ENCODE data around the gene FLOT2. TPM values are rescaled to one million over a fixed set of nuclear protein-coding genes. Genes with fewer than 3 reads are reported as not detected.

FLOT2 gene
- total RNA-seq, 3 donors from 2014 or later = 49.8 to 78.3 (median 56.9) TPM

DNA sequence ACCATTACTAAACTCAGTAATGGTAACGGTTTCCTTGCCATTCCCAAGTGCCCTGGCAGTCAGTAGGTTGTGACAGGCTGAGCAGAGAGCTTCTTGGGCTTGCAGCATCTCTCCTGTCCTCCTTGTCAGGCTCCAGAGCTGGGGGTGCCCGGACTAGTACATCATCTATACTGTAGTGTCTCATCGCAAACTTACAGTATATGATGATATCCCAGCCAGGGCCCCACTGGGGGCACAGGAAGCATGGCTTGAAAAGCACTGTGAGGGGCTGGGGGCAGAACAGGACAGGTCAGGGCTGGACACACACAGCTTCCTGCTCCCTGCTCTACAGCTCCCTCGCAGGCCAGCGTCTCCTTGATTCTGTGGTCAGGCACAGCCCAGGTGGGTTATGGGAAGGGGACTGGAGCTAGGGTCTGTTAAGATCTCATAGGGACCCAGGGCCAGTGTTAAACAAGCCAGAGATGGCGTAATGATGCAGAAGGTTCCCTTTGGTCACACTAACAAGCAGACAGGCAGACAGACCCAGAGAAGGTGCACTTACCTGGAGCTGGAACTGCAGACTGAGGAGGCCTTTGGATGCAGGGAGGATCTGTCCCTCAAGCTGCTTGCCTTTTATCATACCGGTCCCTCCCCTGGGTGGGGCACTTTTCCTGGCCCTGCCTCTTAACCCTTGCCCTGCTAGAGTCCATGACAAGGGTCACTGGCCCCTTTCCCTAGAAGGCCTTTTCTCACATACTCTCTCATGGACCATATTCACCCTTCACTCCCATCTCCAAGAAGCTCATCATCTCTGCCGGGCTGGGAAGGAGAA, 35.9 kb downstream of the FLOT2 start:
- TF ChIP-seq, protein P1, sequence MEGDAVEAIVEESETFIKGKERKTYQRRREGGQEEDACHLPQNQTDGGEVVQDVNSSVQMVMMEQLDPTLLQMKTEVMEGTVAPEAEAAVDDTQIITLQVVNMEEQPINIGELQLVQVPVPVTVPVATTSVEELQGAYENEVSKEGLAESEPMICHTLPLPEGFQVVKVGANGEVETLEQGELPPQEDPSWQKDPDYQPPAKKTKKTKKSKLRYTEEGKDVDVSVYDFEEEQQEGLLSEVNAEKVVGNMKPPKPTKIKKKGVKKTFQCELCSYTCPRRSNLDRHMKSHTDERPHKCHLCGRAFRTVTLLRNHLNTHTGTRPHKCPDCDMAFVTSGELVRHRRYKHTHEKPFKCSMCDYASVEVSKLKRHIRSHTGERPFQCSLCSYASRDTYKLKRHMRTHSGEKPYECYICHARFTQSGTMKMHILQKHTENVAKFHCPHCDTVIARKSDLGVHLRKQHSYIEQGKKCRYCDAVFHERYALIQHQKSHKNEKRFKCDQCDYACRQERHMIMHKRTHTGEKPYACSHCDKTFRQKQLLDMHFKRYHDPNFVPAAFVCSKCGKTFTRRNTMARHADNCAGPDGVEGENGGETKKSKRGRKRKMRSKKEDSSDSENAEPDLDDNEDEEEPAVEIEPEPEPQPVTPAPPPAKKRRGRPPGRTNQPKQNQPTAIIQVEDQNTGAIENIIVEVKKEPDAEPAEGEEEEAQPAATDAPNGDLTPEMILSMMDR (IDR thresholded peaks at IDR 0.05) = no peak
- TF ChIP-seq POLR2A (IDR thresholded peaks at IDR 0.05) (no peak), POLR2AphosphoS5 (IDR thresholded peaks at IDR 0.05) (no peak)

DNA sequence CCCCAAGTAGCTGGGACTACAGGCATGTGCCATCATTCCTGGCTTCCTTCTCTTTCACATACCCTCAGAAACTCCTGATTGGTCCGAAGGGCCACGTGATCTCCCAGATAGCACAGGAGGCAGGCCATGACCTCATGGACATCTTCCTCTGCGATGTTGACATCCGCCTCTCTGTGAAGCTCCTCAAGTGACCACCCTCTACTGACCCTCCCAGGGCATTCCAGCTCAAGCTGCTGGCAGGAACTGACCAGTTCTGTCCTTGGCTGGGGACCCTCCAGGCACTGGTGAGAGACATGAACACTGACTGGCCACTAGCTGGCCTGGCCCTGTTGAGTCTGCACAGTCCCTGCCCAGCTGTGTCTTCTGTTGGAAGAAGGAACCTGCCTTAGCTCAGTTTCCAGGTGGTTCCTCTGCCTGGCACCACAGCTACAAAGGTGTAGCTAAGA, 37.1 kb downstream of the FLOT2 start:
- H3K27ac ChIP-seq = no peak overlapping the region
- H3K9me3 ChIP-seq = no peaks in the 10 kb centered on the region
- H3K36me3 ChIP-seq = peaks cover 7% of the 10 kb centered on the region
- TF ChIP-seq POLR2A (IDR thresholded peaks at IDR 0.05) (no peak), POLR2AphosphoS5 (IDR thresholded peaks at IDR 0.05) (no peak)
- TF ChIP-seq, protein P1 (IDR thresholded peaks at IDR 0.05) = no peak
- intact Hi-C loops (cut with DNase I; ENCODE audit: low total_unique reads) = no loop called here
- H3K4me3 ChIP-seq = no peak overlapping the region
- no peak for DNase-seq (ENCODE audit: low spot score in 2 of 2)
- H3K4me1 ChIP-seq = no peaks in the 10 kb centered on the region
- no peaks in the 10 kb centered on the region for H3K27me3 ChIP-seq

More for the DNA sequence above, 35.9 kb downstream of the FLOT2 start:
- Histone ChIP-seq H3K27ac (no peak overlapping the region), H3K4me3 (no peak overlapping the region), H3K36me3 (peaks cover 7% of the 10 kb centered on the region), H3K27me3 (no peaks in the 10 kb centered on the region), H3K4me1 (no peaks in the 10 kb centered on the region), H3K9me3 (no peaks in the 10 kb centered on the region)
- DNase-seq (ENCODE audit: low spot score in 2 of 2) = no peak
- intact Hi-C loops (cut with DNase I; ENCODE audit: low total_unique reads) = no loop called here

DNA sequence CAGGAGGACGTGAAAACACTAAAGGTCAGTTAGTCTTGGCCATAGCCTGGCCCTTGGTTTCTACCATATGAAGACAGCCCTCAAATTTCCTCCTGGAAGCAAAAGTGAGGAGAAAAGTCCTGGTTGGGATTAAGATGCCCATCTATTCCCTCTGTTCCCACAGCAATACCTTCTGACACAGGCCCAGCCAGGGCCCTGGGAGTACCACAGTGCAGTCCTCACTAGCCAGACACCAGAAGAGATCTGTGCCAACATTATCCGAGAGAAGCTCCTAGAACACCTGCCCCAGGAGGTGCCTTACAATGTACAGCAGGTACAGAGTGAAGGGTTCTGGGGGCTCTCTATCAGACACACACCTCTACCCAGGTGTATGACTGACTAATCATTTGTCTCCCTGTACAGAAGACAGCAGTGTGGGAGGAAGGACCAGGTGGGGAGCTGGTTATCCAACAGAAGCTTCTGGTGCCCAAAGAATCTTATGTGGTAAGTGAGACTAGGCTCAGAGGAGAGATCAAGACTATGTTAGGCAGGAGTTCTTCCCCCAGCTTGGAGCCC, 38.7 kb downstream of the FLOT2 start:
- Histone ChIP-seq H3K4me3 (no peak overlapping the region), H3K9me3 (no peaks in the 10 kb centered on the region), H3K4me1 (peaks cover 0 to 3% of the 10 kb centered on the region in 2 donors), H3K27me3 (no peaks in the 10 kb centered on the region), H3K36me3 (peaks cover 7% of the 10 kb centered on the region), H3K27ac (no peak overlapping the region)
- TF ChIP-seq POLR2AphosphoS5 (IDR thresholded peaks at IDR 0.05) (no peak), POLR2A (IDR thresholded peaks at IDR 0.05) (no peak)
- TF ChIP-seq, protein P1 (IDR thresholded peaks at IDR 0.05) = no peak
- DNase-seq (ENCODE audit: low spot score in 2 of 2) = no peak
- intact Hi-C loops (cut with DNase I; ENCODE audit: low total_unique reads) = no loop called here

DNA sequence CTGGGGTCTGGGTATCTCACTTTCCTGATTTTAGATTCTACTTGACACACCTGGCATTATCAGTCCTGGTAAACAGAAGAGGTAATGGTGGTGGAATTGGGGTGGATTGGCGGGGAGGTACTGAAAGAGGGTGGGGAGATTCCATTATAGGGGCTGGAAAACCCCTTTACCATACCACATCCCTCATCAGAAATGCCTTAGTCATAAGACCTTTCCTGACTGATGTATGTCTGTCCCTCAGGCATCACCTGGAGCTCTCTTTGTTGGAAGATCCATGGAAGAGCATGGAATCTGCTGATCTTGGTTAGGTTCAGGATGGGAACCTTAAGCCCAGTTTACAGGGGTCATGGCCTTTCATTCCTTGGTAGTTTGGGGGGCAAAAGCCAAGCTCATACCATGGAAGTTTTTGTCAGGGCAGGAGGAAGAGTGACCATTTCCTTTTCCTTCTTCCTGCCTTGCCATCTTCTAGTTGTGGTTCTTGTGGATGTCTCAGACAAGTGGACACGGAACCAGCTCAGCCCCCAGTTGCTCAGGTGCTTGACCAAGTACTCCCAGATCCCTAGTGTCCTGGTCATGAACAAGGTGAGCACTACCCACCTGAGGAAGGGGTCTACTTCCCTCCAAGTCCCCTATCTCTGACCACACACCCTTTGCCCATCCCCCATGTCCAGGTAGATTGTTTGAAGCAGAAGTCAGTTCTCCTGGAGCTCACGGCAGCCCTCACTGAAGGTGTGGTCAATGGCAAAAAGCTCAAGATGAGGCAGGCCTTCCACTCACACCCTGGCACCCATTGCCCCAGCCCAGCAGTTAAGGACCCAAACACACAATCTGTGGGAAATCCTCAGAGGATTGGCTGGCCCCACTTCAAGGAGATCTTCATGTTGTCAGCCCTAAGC, 39.4 kb downstream of the FLOT2 start:
- H3K27me3 ChIP-seq = no peaks in the 10 kb centered on the region
- intact Hi-C loops (cut with DNase I; ENCODE audit: low total_unique reads) = no loop called here
- peaks cover 7% of the 10 kb centered on the region for H3K36me3 ChIP-seq
- H3K27ac ChIP-seq = no peak overlapping the region
- H3K9me3 ChIP-seq = no peaks in the 10 kb centered on the region
- no peak overlapping the region for H3K4me3 ChIP-seq
- TF ChIP-seq, protein P1 (IDR thresholded peaks at IDR 0.05) = no peak
- TF ChIP-seq POLR2AphosphoS5 (IDR thresholded peaks at IDR 0.05) = no peak
- no peak for TF ChIP-seq POLR2A (IDR thresholded peaks at IDR 0.05)
- DNase-seq (ENCODE audit: low spot score in 2 of 2) = no peak
- H3K4me1 ChIP-seq = peaks cover 0 to 3% of the 10 kb centered on the region in 2 donors
